Tibial artery (tissue), 4 donors: ENCODE measurements around the gene PCBP4.

Source experiments
- DNase-seq, 2 donors: peaks; one replicate each; pipeline ENCODE4 v3.0.0-alpha.2; 2019
- H3K27ac ChIP-seq, 2 donors: fragments of 200-600 bp; sonication (generic) in 1 of 2; 1 replicate in 1 of 2; 2 replicates in 1 of 2; pipeline ENCODE4 v1.5.1; 2018 to 2019; ENCODE audit warnings: mild to moderate bottlenecking in 1 of 2
- H3K27me3 ChIP-seq, 2 donors: fragments of 200-600 bp; sonication (generic) in 1 of 2; one replicate each; pipeline versions ENCODE4 v1.5.1 to v1.6.0; 2016 to 2019
- H3K36me3 ChIP-seq, 3 donors: fragments of 200-600 bp; sonication (generic) in 2 of 3; one replicate each; pipeline ENCODE4 v1.5.1; 2016 to 2019; ENCODE audit warnings: mild to moderate bottlenecking in 2 of 3
- H3K4me1 ChIP-seq, 4 donors: fragments of 200-600 bp; sonication (generic) in 2 of 4; 1 replicate in 3 of 4; 2 replicates in 1 of 4; pipeline ENCODE4 v1.5.1; 2016 to 2019
- H3K4me3 ChIP-seq, 2 donors: fragments of 200-600 bp; sonication (generic) in 1 of 2; 1 replicate in 1 of 2; 2 replicates in 1 of 2; pipeline ENCODE4 v1.5.1; 2018 to 2019; ENCODE audit warnings: mild to moderate bottlenecking in 2 of 2
- H3K9me3 ChIP-seq, 3 donors: fragments of 200-600 bp; sonication (generic) in 1 of 3; one replicate each; pipeline ENCODE4 v1.5.1; 2016 to 2019
- intact Hi-C: fragments of 100-400 bp; cut with DNase I; formaldehyde crosslinking; loops from one replicate; pipeline ENCODE4 v1.15.0; 2023; ENCODE audit warnings: low total_unique reads
- TF ChIP-seq, protein P1 (sequence below), 2 experiments: fragments of 200-600 bp in 1 of 2; fragments of 450-650 bp in 1 of 2; IDR thresholded peaks; one replicate each; pipeline ENCODE4 v1.5.1; 2017 to 2019; ENCODE audit warnings: antibody characterized with exemption in 2 of 2, mild to moderate bottlenecking in 1 of 2, moderate library complexity in 1 of 2

PCBP4 gene

DNA sequence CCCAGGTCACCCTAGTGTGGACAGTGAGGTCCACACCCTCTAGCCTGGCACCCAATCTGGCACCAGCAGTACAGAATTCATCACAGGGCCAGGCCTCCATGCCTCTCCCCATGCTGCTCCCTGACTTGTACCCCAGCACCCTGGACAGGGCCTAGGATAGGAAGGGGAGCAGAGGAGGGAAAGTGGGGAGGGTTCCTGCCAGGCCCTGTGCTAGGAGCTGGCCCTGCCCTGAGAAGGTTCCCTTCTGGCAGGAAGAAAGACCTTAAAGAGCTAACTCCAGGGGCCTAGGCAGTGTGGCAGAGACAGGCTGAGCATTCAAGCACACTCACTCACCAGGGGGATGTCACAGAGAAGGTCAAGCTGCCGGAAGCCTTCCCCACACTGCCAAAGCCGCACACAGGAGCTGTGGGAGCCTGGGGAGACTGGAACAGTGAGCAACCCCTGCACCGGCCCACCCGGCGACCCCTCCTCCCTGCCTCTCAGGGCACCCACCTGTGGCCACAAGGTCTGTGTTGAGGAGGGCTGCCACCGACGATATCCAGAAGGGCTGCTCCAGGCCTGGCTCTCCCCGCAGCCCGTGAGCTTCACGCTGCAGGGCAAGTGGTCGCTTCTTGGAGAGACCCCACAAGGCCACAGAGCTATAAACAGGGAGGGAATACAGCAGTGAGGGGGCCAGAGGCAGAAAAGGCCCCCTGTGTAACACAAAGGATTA lies 33.0 kb downstream of the PCBP4 start:
- H3K27ac ChIP-seq, result no peak overlapping the region
- peak in 1 of 2 donors; percentile 48 for DNase-seq
- H3K4me3 ChIP-seq, result no peak overlapping the region
- H3K4me1 ChIP-seq, result no peaks in the 10 kb centered on the region
- intact Hi-C loops, result no loop called here
- no peaks in the 10 kb centered on the region for H3K27me3 ChIP-seq
- H3K9me3 ChIP-seq, result no peaks in the 10 kb centered on the region
- TF ChIP-seq, protein P1, sequence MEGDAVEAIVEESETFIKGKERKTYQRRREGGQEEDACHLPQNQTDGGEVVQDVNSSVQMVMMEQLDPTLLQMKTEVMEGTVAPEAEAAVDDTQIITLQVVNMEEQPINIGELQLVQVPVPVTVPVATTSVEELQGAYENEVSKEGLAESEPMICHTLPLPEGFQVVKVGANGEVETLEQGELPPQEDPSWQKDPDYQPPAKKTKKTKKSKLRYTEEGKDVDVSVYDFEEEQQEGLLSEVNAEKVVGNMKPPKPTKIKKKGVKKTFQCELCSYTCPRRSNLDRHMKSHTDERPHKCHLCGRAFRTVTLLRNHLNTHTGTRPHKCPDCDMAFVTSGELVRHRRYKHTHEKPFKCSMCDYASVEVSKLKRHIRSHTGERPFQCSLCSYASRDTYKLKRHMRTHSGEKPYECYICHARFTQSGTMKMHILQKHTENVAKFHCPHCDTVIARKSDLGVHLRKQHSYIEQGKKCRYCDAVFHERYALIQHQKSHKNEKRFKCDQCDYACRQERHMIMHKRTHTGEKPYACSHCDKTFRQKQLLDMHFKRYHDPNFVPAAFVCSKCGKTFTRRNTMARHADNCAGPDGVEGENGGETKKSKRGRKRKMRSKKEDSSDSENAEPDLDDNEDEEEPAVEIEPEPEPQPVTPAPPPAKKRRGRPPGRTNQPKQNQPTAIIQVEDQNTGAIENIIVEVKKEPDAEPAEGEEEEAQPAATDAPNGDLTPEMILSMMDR (IDR thresholded peaks at IDR 0.05), result no peak
- peaks cover 45 to 76% (median 61%) of the 10 kb centered on the region in 3 donors for H3K36me3 ChIP-seq

DNA sequence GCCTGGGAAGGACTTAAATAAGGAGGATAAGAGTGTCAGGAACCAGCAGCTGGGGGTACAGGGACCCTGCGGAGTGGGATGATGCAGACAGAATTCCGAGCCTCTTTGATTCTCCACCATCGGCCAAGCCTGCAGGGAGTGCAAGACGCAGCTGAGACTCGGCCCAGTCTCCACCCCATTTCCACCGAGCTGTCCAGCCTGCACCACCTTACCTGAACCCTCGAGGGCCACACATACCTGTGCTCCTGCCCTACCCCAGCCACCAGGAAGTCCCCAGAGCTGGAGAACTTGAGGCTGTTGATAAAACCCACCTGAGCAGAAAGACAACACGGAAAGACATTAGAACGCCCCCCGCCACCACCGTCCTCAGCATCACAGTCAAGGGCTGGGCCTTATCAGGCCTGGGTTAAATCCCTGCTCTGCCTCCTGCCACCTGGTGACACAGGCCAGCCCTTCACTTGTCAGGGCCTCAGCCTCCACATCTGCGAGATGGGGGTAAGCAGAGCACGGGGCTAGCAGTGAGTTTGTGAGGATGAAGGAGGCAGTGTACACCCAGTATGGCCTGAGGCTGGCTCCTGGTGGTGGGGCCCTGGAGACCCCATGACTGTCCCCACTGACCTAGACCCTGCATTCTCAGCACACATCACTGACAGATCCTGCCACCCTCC lies 33.6 kb downstream of the PCBP4 start:
- intact Hi-C loops, result no loop called here
- peaks cover 45 to 76% (median 61%) of the 10 kb centered on the region in 3 donors for H3K36me3 ChIP-seq

DNA sequence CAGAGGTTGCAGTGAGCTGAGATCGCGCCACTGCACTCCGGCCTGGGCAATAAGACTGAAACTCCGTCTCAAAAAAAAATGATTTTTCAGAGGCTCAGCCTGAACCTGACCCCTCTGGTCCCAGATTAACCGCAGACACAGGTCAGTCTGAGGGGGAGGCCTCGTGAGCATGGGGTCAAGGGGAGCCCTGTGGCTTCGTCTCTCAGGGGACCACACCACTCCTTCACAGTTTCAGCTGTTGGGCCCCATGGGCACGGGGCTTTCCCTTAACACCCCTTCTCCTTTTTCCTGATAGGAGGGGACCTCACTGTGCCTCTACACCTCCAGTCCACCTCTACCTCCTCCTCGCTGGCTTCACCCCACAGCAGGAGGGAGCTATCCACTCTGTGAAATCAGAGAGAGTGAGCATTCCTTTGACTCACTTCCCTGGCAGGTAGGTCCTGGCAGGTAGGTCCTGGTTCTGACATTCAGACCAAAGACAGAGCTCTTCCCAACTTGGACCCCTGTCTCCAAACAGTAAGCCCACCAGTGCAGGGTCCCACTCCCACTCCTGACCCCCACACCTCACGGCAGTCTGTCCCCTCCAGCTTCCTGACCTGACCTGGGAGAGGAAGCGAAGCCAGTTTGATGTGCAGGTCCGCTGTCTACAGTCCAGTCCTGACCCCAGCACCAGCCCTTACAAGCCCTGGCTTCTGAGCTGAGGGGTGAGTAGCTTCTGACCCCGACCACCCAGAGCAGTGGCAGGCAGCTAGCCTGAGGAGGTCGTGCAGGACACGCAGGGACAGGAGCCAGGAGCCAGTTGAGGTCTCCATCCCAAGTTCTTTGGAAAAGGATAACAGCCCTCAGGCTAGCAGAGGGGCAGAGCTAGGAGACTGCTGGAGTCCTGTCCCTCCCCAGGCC lies 34.5 kb downstream of the PCBP4 start:
- peaks cover 42 to 67% (median 56%) of the 10 kb centered on the region in 3 donors for H3K36me3 ChIP-seq
- TF ChIP-seq, protein P1 (IDR thresholded peaks at IDR 0.05), result no peak
- intact Hi-C loops, result no loop called here
- H3K4me3 ChIP-seq, result no peak overlapping the region
- DNase-seq, result peak in 1 of 2 donors; percentile 60
- no peaks in the 10 kb centered on the region for H3K4me1 ChIP-seq
- H3K27me3 ChIP-seq, result no peaks in the 10 kb centered on the region
- H3K9me3 ChIP-seq, result no peaks in the 10 kb centered on the region
- H3K27ac ChIP-seq, result no peak overlapping the region

More for the DNA sequence above, 33.6 kb downstream of the PCBP4 start:
- Histone ChIP-seq H3K9me3 (no peaks in the 10 kb centered on the region), H3K27ac (no peak overlapping the region), H3K4me3 (no peak overlapping the region), H3K27me3 (no peaks in the 10 kb centered on the region), H3K4me1 (no peaks in the 10 kb centered on the region)
- DNase-seq, result peak in 1 of 2 donors; percentile 53
- TF ChIP-seq, protein P1 (IDR thresholded peaks at IDR 0.05), result no peak

DNA sequence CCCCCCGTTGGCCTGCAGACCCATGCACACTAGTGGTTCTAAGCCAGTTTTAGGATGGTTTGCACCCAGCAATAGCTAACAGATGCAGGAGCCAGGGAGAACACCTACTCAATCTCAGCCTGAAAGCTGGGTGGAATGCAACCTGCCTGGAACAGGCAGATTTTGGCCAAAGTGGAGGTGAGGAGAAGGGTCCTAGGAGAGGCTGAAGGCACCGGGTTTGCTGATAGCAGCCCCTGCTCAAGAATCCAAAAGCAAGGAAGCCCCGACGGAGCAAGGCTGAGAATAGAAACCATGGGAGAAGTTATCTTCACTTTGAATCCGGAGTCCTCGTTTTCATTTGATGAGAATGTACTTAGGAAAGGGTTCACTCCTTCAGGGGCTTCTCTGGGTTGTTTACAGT lies 35.5 kb downstream of the PCBP4 start:
- no peak for DNase-seq
- H3K9me3 ChIP-seq, result no peaks in the 10 kb centered on the region
- TF ChIP-seq, protein P1 (IDR thresholded peaks at IDR 0.05), result no peak
- intact Hi-C loops, result no loop called here
- peaks cover 33 to 57% (median 46%) of the 10 kb centered on the region in 3 donors for H3K36me3 ChIP-seq
- H3K27me3 ChIP-seq, result no peaks in the 10 kb centered on the region
- no peaks in the 10 kb centered on the region for H3K4me1 ChIP-seq
- no peak overlapping the region for H3K27ac ChIP-seq
- H3K4me3 ChIP-seq, result no peak overlapping the region

DNA sequence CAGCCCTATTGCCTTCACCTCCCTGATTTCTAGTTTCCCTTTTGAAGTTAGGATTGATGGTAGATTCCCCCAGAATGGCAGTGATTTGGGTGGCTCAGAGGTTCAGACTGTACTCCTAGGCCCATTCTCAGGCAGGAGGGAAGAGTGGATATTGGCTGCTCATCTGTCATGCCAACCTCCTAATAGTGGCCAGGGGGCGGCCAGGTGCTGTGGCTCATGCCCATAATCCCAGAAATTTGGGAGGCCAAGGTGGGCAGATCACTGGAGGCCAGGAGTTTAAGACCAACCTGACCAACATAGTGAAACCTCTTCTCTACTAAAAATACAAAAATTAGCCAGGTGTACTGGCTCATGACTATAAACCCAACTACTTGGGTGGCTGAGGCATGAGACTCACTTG lies 36.8 kb downstream of the PCBP4 start:
- Histone ChIP-seq H3K27ac (no peak overlapping the region), H3K9me3 (no peaks in the 10 kb centered on the region), H3K4me1 (no peaks in the 10 kb centered on the region), H3K4me3 (no peak overlapping the region), H3K36me3 (peaks cover 20 to 44% (median 33%) of the 10 kb centered on the region in 3 donors), H3K27me3 (no peaks in the 10 kb centered on the region)
- TF ChIP-seq, protein P1 (IDR thresholded peaks at IDR 0.05), result no peak
- DNase-seq, result no peak
- intact Hi-C loops, result no loop called here
